Right atrium auricular region (tissue), 2 donors: Measurements from ENCODE around the gene KLRG1. TPM values are rescaled to one million over a fixed set of nuclear protein-coding genes. Genes with fewer than 3 reads are reported as not detected.

Experiments
- DNase-seq: peaks from one replicate; pipeline ENCODE4 v3.0.0-alpha.2; 2019; ENCODE audit warnings: low spot score
- H3K27ac ChIP-seq, 2 donors: fragments of 200-600 bp; sonication (generic); 1 replicate in 1 of 2; 2 replicates in 1 of 2; pipeline ENCODE4 v1.5.1; 2016 to 2019
- H3K27me3 ChIP-seq, 2 donors: fragments of 200-600 bp; sonication (generic); one replicate each; pipeline versions ENCODE4 v1.5.1 to v1.6.0; 2017 to 2019
- H3K36me3 ChIP-seq: fragments of 200-600 bp; sonication (generic); one replicate; pipeline ENCODE4 v1.5.1; 2016
- H3K4me1 ChIP-seq, 2 donors: fragments of 200-600 bp; sonication (generic); one replicate each; pipeline versions ENCODE4 v1.5.1 to v1.6.0; 2017 to 2019
- H3K4me3 ChIP-seq, 2 donors: fragments of 200-600 bp; sonication (generic); 1 replicate in 1 of 2; 2 replicates in 1 of 2; pipeline ENCODE4 v1.5.1; 2017 to 2019; ENCODE audit warnings: mild to moderate bottlenecking in 1 of 2, moderate library complexity in 1 of 2
- H3K9me3 ChIP-seq, 2 donors: fragments of 200-600 bp; sonication (generic); one replicate each; pipeline ENCODE4 v1.5.1; 2019
- total RNA-seq, 2 donors: library from RNA; depleted of rRNA; stranded (reverse); fragments of >200 nt; gene quantifications; one replicate each; pipeline ENCODE4 v1.1.0, GENCODE V29; 2016
- TF ChIP-seq, protein P1 (sequence below), 2 donors: fragments of 200-600 bp; sonication (generic); IDR thresholded peaks; one replicate each; pipeline ENCODE4 v1.5.1; 2019; ENCODE audit warnings: antibody characterized with exemption in 2 of 2

Gene KLRG1
- total RNA-seq, 2 donors from 2014 or later: 1.7 to 3.3 TPM

- no peak overlapping the region for H3K27ac ChIP-seq
- no peaks in the 10 kb centered on the region for H3K36me3 ChIP-seq
- no peaks in the 10 kb centered on the region for H3K9me3 ChIP-seq
- no peak overlapping the region for H3K4me3 ChIP-seq
- H3K4me1 ChIP-seq: no peaks in the 10 kb centered on the region
- TF ChIP-seq, protein P1, sequence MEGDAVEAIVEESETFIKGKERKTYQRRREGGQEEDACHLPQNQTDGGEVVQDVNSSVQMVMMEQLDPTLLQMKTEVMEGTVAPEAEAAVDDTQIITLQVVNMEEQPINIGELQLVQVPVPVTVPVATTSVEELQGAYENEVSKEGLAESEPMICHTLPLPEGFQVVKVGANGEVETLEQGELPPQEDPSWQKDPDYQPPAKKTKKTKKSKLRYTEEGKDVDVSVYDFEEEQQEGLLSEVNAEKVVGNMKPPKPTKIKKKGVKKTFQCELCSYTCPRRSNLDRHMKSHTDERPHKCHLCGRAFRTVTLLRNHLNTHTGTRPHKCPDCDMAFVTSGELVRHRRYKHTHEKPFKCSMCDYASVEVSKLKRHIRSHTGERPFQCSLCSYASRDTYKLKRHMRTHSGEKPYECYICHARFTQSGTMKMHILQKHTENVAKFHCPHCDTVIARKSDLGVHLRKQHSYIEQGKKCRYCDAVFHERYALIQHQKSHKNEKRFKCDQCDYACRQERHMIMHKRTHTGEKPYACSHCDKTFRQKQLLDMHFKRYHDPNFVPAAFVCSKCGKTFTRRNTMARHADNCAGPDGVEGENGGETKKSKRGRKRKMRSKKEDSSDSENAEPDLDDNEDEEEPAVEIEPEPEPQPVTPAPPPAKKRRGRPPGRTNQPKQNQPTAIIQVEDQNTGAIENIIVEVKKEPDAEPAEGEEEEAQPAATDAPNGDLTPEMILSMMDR (IDR thresholded peaks at IDR 0.05): no peak
- DNase-seq: no peak
- no peaks in the 10 kb centered on the region for H3K27me3 ChIP-seq
These were observed 48.1 kb downstream of the KLRG1 start for GRCh38 chr12:9037431-9037830.

DNA sequence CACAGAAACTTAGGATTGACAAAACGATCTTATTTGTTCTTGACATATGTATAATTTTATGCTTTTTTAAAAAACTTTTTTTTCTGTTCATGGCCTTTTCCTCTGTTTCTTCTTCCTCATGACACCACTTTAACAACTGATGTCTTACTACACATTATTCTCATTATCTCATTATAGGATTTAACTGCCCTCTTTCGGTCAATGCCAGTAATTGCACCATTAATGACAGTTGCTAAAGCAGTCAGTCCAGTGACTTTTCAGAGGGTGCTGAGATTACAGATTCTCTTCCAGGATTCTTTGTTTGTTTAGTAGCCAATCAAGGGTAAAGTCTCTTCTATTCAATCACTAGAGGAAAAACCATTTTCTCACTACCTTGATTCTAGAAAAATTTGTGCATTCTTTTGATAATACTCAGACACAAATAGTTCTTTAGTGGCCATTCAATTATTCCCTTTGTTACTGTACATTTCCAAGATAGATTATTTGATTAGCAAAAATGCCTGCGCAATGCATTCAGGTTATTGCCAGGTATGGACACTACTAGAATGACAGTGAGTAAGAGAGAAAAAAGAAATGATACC is 50.1 kb downstream of the KLRG1 start:
- TF ChIP-seq, protein P1 (IDR thresholded peaks at IDR 0.05): peak; percentile 63 to 82
- H3K36me3 ChIP-seq: no peaks in the 10 kb centered on the region
- no peak for DNase-seq
- no peaks in the 10 kb centered on the region for H3K4me1 ChIP-seq
- H3K4me3 ChIP-seq: no peak overlapping the region
- H3K27ac ChIP-seq: no peak overlapping the region
- H3K9me3 ChIP-seq: no peaks in the 10 kb centered on the region
- no peaks in the 10 kb centered on the region for H3K27me3 ChIP-seq

GRCh38 chr12:9040484-9041186 is 51.3 kb downstream of the KLRG1 start:
- Histone ChIP-seq H3K27me3 (no peaks in the 10 kb centered on the region), H3K27ac (no peak overlapping the region), H3K36me3 (no peaks in the 10 kb centered on the region), H3K4me3 (no peak overlapping the region), H3K9me3 (no peaks in the 10 kb centered on the region), H3K4me1 (no peaks in the 10 kb centered on the region)
- TF ChIP-seq, protein P1 (IDR thresholded peaks at IDR 0.05): no peak
- DNase-seq: no peak

- Histone ChIP-seq H3K4me1 (no peaks in the 10 kb centered on the region), H3K9me3 (no peaks in the 10 kb centered on the region), H3K4me3 (no peak overlapping the region), H3K36me3 (no peaks in the 10 kb centered on the region), H3K27me3 (no peaks in the 10 kb centered on the region), H3K27ac (no peak overlapping the region)
- DNase-seq: no peak
- TF ChIP-seq, protein P1 (IDR thresholded peaks at IDR 0.05): no peak
These were observed 52.0 kb downstream of the KLRG1 start for GRCh38 chr12:9041321-9041720.

GRCh38 chr12:9043766-9044165 is 54.4 kb downstream of the KLRG1 start:
- H3K27ac ChIP-seq: no peak overlapping the region
- H3K36me3 ChIP-seq: no peaks in the 10 kb centered on the region
- TF ChIP-seq, protein P1 (IDR thresholded peaks at IDR 0.05): no peak
- H3K4me3 ChIP-seq: no peak overlapping the region
- no peaks in the 10 kb centered on the region for H3K4me1 ChIP-seq
- no peaks in the 10 kb centered on the region for H3K27me3 ChIP-seq
- no peaks in the 10 kb centered on the region for H3K9me3 ChIP-seq
- no peak for DNase-seq
